Activated naive CD8-positive, alpha-beta T cell (primary cell): Measurements from ENCODE around the gene LRRC7.

Source experiments
- H3K27ac Mint-ChIP-seq: one replicate; pipeline ENCODE4 v1.8.0; 2021; ENCODE audit warnings: mixed read lengths
- H3K27me3 Mint-ChIP-seq: one replicate; pipeline ENCODE4 v1.8.0; 2021; ENCODE audit warnings: mixed read lengths
- H3K36me3 Mint-ChIP-seq: one replicate; pipeline ENCODE4 v1.8.0; 2021; ENCODE audit warnings: mixed read lengths
- H3K4me1 Mint-ChIP-seq: one replicate; pipeline ENCODE4 v1.8.0; 2021; ENCODE audit warnings: low read depth, mixed read lengths
- H3K4me3 Mint-ChIP-seq: one replicate; pipeline ENCODE4 v1.8.0; 2021; ENCODE audit warnings: mild to moderate bottlenecking, mixed read lengths
- H3K9me3 Mint-ChIP-seq: one replicate; pipeline ENCODE4 v1.8.0; 2021; ENCODE audit warnings: low read depth, mixed read lengths

Gene LRRC7

DNA sequence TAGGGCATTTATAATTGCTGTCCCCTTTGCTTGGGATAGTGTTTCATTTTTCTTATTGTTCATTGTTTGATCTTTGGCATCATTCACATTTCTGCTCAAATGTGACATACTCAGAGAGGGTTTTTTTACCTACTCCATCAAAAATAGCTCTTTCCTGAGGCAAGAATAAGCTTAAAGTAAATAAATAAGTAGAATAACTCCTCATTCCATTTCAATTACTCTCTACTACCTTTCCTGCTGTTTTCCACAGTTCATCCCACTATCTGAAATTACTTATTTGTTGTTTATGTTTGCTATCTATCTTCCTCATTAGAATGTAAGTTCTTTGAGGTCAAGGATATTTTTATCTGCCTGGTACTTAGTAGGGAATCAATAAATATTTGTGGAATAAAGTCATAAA, 517.8 kb downstream of the LRRC7 start:
- Mint-ChIP-seq H3K27me3 (peaks cover 7% of the 10 kb centered on the region), H3K36me3 (no peaks in the 10 kb centered on the region), H3K27ac (no peak overlapping the region)

DNA sequence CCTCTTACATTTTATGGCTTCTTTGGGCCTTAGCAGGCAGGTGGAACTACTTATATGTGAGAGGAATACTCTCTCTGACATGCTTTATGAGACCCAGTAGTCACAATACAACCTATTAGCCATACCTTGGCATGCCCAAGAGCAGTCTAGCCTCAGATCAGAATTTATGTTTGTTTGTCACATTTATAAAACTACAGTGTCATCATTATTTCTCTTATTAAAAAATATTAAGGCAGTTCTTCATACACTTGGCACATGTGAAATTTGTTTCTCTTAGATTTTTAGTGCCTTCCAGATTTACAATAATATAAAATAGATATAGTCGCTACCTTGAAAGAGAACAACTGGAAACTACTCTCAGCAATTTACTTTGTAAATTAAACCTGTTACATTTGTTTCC, 519.2 kb downstream of the LRRC7 start:
- Mint-ChIP-seq H3K36me3 (no peaks in the 10 kb centered on the region), H3K4me3 (no peak overlapping the region), H3K9me3 (peaks cover 4% of the 10 kb centered on the region), H3K27me3 (peaks cover 3% of the 10 kb centered on the region), H3K27ac (no peak overlapping the region), H3K4me1 (no peaks in the 10 kb centered on the region)

More for the DNA sequence above, 517.8 kb downstream of the LRRC7 start:
- Mint-ChIP-seq H3K9me3 (peaks cover 4% of the 10 kb centered on the region), H3K4me1 (no peaks in the 10 kb centered on the region), H3K4me3 (no peak overlapping the region)

DNA sequence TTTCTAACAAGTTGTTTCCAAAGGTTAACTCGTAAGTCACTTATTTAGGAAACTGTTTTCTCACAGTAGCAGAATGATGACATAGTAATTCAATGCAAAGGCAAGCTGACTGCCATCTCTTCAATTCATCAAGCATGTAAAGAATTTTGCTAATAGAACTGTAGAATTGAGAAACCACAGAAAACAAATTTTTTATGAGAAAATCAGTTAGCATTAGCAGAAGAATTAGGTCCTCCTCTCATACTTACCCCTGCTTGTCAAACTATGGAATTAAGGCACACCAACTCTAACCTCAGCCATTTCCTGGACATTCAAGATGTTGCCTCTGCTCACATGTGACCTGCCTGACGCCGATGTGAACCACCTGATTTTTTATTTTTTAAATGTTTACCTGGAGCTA, 522.4 kb downstream of the LRRC7 start:
- Mint-ChIP-seq H3K9me3 (no peaks in the 10 kb centered on the region), H3K27ac (no peak overlapping the region), H3K36me3 (no peaks in the 10 kb centered on the region), H3K4me3 (no peak overlapping the region), H3K4me1 (no peaks in the 10 kb centered on the region), H3K27me3 (peaks cover 5% of the 10 kb centered on the region)

DNA sequence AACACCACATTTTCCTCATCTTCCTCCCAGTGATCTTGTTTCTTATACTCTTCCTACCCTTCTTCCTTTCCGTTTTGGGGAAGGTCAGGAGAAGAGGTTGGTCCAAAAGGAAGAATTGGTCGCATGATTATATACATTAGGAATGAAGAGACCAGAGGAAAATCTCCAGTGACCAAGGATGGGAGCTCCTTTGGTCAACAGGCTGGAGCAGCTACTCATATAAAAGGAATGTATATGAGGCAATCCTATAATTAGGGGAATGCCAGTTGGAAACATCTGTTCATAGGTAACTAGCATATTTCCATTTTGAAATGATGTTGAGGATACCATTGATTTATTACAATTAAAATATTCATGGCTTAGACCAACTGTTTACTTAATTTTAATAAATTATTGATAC, 523.2 kb downstream of the LRRC7 start:
- Mint-ChIP-seq H3K27me3 (peaks cover 5% of the 10 kb centered on the region), H3K36me3 (no peaks in the 10 kb centered on the region), H3K4me3 (no peak overlapping the region), H3K27ac (no peak overlapping the region), H3K9me3 (no peaks in the 10 kb centered on the region), H3K4me1 (no peaks in the 10 kb centered on the region)

DNA sequence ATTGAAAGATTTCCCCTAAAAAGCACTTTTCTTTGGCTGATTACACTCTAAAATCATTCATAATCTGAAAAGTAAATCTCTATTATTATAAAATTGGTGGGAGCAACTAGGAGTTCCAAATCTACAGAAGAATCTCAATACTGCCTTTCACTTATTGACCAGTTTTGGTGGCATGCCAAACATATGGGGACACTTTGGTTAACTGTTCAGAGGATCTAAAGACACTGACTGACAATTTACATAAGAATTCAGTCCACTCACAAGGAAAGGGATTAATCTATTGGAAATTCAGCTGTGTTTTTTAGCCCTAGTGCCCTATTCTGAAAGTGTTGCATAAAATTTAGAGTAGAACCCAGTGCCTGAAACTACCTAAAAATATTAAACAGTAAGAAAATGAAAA, 524.1 kb downstream of the LRRC7 start:
- H3K9me3 Mint-ChIP-seq, result no peaks in the 10 kb centered on the region
- no peak overlapping the region for H3K27ac Mint-ChIP-seq
- no peaks in the 10 kb centered on the region for H3K36me3 Mint-ChIP-seq
- no peaks in the 10 kb centered on the region for H3K4me1 Mint-ChIP-seq
- H3K4me3 Mint-ChIP-seq, result no peak overlapping the region
- H3K27me3 Mint-ChIP-seq, result peaks cover 5% of the 10 kb centered on the region

DNA sequence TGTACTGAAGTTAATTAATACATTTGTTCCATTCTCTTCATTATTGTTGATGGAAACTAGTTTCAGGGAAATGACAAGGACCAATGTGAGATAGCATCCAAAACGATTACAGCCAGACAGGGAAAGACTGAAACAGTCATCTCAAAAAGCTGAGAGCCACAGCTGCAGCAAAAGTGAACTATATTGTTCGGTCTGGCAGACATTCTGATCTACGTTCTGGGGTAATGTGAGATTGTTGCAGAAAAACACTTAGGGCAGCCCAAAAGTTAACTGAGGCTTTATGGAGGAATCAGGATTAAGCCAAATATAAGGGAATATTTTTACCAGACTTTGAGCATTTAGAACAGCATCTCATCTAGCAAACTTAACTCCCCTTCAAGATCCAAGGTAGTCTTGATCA, 524.8 kb downstream of the LRRC7 start:
- H3K27me3 Mint-ChIP-seq, result peaks cover 5% of the 10 kb centered on the region
- no peaks in the 10 kb centered on the region for H3K9me3 Mint-ChIP-seq
- no peak overlapping the region for H3K27ac Mint-ChIP-seq
- H3K4me1 Mint-ChIP-seq, result no peaks in the 10 kb centered on the region
- no peaks in the 10 kb centered on the region for H3K36me3 Mint-ChIP-seq
- no peak overlapping the region for H3K4me3 Mint-ChIP-seq

DNA sequence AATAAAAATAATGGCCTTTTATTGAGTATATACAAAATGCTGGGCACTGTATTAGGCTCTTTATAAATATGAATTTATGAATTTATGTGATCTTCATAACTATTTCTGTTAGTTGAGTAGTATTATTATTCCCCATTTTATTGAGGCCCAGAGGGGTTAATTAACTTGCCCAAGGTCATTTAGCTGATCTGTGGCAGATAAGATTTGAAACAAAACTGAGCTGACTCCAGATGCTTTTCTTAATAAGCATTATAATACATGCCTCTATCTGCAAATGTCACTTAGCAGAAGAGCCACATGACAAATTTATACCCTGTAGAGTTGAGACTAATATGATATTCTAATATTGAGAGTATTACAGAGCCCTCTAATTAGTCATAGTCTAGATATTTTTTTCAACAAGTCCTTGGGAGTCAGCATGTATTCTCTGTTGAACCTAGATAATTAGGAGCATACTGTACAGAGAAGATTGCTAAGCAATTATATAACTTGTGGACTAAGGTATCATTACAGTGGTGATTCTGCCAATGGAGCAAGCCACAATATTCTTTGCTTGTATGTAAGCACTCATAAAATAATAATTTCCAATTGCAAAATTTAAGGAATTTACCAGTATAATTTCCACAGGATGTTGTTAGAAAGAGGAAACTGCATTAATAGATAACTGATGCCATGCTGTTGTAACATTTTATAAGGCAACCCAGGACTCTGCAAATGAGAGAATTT, 525.7 kb downstream of the LRRC7 start:
- no peak overlapping the region for H3K4me3 Mint-ChIP-seq
- no peaks in the 10 kb centered on the region for H3K4me1 Mint-ChIP-seq
- peaks cover 5% of the 10 kb centered on the region for H3K27me3 Mint-ChIP-seq
- H3K27ac Mint-ChIP-seq, result no peak overlapping the region
- no peaks in the 10 kb centered on the region for H3K36me3 Mint-ChIP-seq
- H3K9me3 Mint-ChIP-seq, result no peaks in the 10 kb centered on the region

DNA sequence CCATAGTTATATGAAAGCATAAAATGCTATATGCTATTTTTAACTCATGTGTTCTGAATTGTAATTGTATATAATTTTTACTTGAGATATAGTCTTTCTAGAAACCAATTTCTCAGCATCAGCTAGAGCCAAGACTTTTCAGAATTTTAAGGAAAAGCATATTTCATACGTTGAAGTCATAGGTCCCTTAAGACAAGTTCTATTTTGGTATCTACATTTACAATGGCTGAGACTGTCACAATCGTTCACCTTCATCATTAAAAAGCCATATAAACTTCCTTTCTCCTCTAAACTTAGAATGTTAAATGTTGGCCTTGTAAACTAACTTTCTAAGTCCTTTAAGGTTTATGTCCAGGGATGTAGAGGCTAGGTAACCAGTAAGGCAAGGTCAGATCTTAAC, 533.5 kb downstream of the LRRC7 start:
- Mint-ChIP-seq H3K27ac (no peak overlapping the region), H3K9me3 (no peaks in the 10 kb centered on the region), H3K4me3 (no peak overlapping the region), H3K36me3 (no peaks in the 10 kb centered on the region), H3K4me1 (no peaks in the 10 kb centered on the region), H3K27me3 (no peaks in the 10 kb centered on the region)

DNA sequence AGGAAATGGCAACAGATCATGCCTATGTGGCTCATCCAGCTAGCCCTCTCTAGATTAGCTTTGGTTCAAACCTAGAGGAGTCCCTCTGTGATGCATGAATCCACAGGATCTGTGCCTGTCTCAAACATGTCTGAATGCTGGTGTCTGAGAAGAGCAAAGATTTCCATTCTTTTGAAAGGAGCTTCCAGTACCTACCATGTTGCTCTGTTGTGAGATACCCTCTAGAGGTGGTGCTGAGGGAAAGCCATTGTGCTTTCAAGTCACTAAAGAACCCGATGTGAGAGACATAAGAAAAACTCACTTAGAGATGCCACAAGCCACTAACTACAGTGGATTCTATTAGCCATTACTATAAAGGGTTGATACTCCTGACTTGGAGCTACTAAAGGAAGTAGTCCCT, 534.1 kb downstream of the LRRC7 start:
- Mint-ChIP-seq H3K27ac (no peak overlapping the region), H3K27me3 (no peaks in the 10 kb centered on the region), H3K36me3 (no peaks in the 10 kb centered on the region), H3K9me3 (no peaks in the 10 kb centered on the region), H3K4me1 (no peaks in the 10 kb centered on the region), H3K4me3 (no peak overlapping the region)

DNA sequence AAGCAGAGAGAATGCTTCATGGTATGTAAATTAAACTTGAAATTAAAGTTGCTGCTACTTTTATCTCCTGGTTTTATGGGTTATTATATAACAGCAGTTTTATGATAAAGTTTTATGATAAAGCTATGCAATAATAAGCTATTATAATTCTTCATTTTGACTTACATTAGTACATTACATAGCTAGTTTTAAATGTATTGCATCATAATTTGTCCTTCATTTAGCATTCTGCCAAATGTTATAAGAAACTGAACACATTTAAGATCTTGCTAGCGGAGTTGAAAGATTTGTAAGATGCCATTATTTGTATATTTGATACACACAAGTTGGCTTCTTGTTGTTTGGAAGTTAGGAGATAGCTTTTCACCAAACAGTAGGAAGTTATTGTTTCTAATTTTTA, 536.0 kb downstream of the LRRC7 start:
- Mint-ChIP-seq H3K27me3 (peaks cover 4% of the 10 kb centered on the region), H3K27ac (no peak overlapping the region), H3K9me3 (no peaks in the 10 kb centered on the region), H3K4me3 (no peak overlapping the region), H3K36me3 (no peaks in the 10 kb centered on the region), H3K4me1 (no peaks in the 10 kb centered on the region)

DNA sequence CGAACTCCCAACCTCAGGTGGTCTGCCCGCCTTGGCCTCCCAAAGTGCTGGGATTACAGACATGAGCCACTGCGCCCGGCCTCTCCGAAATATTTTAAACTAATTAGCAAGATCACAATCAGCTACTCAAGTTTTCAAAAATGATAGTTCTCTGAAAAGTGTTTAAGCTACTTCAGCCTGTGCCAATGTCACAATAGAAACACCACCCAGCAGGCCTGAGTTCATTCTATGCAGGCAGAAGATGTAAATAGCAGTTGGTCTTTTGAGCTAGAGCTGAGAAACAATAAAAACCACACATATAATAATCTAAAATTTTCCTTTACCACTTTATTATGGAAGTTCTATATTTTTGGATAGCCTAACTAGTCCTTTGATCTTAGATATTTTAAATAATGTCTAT, 541.5 kb downstream of the LRRC7 start:
- Mint-ChIP-seq H3K4me1 (no peaks in the 10 kb centered on the region), H3K36me3 (no peaks in the 10 kb centered on the region), H3K4me3 (no peak overlapping the region), H3K27me3 (peaks cover 4% of the 10 kb centered on the region), H3K27ac (no peak overlapping the region), H3K9me3 (no peaks in the 10 kb centered on the region)

DNA sequence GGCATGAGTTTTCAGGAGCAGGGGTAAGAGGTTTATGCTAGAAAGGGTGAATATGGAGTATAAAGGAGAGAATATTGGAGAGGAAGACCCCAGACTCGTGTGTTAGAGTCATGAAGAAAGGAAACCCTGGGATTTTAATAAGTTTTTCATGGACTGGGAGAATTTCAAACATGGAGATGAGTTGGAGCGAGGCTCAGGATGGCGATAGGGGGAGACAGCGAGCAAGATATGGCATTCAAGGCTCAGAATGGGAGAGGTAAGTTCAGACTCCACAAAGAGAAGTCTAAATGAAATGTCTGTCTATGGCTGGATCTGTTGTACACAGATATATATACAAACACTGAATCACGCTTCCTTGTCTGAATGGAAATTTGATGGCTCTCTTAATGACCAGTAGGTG, 545.1 kb downstream of the LRRC7 start:
- Mint-ChIP-seq H3K36me3 (no peaks in the 10 kb centered on the region), H3K27ac (no peak overlapping the region), H3K4me1 (no peaks in the 10 kb centered on the region), H3K9me3 (no peaks in the 10 kb centered on the region), H3K4me3 (no peak overlapping the region), H3K27me3 (peaks cover 8% of the 10 kb centered on the region)

DNA sequence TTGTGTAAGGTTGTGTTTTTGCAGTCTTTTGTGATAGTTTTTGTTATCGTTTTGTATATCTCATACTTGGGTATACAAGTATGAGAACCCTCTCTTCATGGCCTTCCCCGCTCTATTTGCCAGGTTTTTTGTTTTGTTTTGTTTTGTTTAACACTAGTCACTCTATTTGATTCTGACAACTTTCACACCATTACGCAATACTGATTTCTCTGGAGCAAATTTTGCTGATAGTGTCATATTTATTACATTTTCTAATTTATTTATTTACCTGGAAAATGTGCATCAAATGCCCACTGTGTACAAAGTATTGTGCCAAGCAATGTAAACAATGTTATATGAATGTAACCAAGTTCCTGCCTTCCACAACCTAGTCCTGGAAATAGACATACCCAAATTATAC, 547.6 kb downstream of the LRRC7 start:
- H3K9me3 Mint-ChIP-seq, result no peaks in the 10 kb centered on the region
- no peak overlapping the region for H3K4me3 Mint-ChIP-seq
- H3K27ac Mint-ChIP-seq, result no peak overlapping the region
- H3K27me3 Mint-ChIP-seq, result peaks cover 8% of the 10 kb centered on the region
- H3K4me1 Mint-ChIP-seq, result no peaks in the 10 kb centered on the region
- H3K36me3 Mint-ChIP-seq, result no peaks in the 10 kb centered on the region

DNA sequence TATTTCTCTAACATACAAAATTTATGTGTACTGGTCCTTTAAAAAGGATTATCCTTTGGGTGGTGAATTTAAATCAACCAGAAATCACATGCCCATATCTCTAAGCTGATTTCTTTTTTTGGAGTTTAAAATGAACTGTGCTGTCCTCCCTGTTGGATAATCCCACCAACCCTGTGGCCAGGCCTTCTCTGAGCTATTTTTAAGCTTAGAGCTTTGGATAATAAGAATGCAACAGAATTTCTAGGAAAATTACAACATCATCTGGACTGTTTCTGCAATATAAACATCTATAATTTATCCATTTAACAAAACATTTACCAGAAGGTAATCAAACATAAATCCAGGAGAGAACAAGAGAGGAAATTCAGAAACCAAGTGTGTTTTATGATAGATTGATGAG, 549.3 kb downstream of the LRRC7 start:
- H3K9me3 Mint-ChIP-seq, result no peaks in the 10 kb centered on the region
- H3K4me1 Mint-ChIP-seq, result no peaks in the 10 kb centered on the region
- no peak overlapping the region for H3K4me3 Mint-ChIP-seq
- peaks cover 8% of the 10 kb centered on the region for H3K27me3 Mint-ChIP-seq
- no peak overlapping the region for H3K27ac Mint-ChIP-seq
- no peaks in the 10 kb centered on the region for H3K36me3 Mint-ChIP-seq

DNA sequence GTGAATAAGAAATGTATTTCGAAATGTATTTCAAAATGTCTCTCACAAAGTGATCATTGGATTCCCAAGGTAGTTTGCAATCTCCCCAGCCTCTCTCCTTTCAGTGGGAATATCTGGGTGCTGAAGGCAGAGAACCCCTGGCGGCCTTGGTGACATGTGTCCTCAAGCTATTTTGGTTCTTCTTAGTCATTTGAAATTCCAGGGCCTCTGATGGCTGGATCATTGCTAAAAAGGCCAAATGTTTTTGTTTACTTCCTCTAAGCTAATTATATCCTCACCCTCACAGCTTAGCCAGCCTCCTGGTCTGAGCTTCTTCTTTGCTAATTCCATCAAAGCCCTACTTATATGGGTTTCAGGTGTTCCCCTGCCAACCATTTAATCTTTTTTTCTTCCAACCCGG, 566.4 kb downstream of the LRRC7 start:
- Mint-ChIP-seq H3K27me3 (peaks cover 6% of the 10 kb centered on the region), H3K9me3 (no peaks in the 10 kb centered on the region), H3K36me3 (no peaks in the 10 kb centered on the region), H3K4me3 (no peak overlapping the region), H3K27ac (no peak overlapping the region), H3K4me1 (no peaks in the 10 kb centered on the region)

DNA sequence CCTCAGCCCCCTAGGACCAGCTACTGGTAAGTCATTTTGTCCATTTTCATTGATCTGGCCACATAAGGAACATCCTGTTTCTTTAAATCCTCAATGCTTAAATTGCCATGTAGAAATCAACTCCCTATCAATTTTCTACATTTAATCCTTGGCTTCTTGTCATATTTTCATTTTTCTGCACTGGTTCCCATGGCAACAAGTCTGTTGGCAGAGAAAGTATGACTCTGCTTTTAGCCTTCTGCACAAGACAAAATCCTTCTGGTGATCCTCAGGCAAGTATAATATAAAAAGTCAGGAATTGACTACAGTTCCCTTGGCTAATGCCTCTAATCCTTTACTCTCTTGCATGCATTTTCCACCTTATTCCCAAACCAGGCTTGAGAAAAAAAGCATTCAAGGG, 572.6 kb downstream of the LRRC7 start:
- Mint-ChIP-seq H3K9me3 (no peaks in the 10 kb centered on the region), H3K27ac (no peak overlapping the region), H3K27me3 (peaks cover 2% of the 10 kb centered on the region), H3K4me1 (no peaks in the 10 kb centered on the region), H3K36me3 (no peaks in the 10 kb centered on the region), H3K4me3 (no peak overlapping the region)
